BE2C (cell line): Measurements from ENCODE around the gene ENTPD8.

Experiments
- DNase-seq: peaks from one replicate; pipeline ENCODE4 v3.0.0-alpha.2; 2020
- H3K27me3 ChIP-seq: fragments of 250-450 bp; sonication (Bioruptor Pico); 2 replicates; pipeline ENCODE4 v1.5.1; 2020; ENCODE audit warnings: mild to moderate bottlenecking
- H3K36me3 ChIP-seq: fragments of 250-450 bp; sonication (Bioruptor Pico); 2 replicates; pipeline ENCODE4 v1.5.1; 2020; ENCODE audit warnings: mild to moderate bottlenecking
- H3K4me1 ChIP-seq: fragments of 250-450 bp; sonication (Bioruptor Pico); 2 replicates; pipeline ENCODE4 v1.5.1; 2020
- H3K4me3 ChIP-seq: 2 replicates; pipeline ENCODE4 v1.5.1; 2011; ENCODE audit warnings: low read depth, low read length
- H3K9me3 ChIP-seq: fragments of 250-450 bp; sonication (Bioruptor Pico); 2 replicates; pipeline ENCODE4 v1.5.1; 2020
- CTCF ChIP-seq: IDR thresholded peaks from 2 replicates; pipeline ENCODE4 v1.5.1; 2012; ENCODE audit warnings: mild to moderate bottlenecking, low read depth, low read length

The ENTPD8 gene

GRCh38 chr9:137480686-137481683 lies 39.8 kb upstream of the ENTPD8 start:
- Histone ChIP-seq H3K36me3 (no peaks in the 10 kb centered on the region), H3K4me3 (no peak overlapping the region), H3K27me3 (no peaks in the 10 kb centered on the region), H3K4me1 (peaks cover 30% of the 10 kb centered on the region), H3K9me3 (no peaks in the 10 kb centered on the region; the same call in 1 of the 2 replicates)
- TF ChIP-seq CTCF = no peak
- DNase-seq = peak; percentile 13

- H3K4me3 ChIP-seq = no peak overlapping the region
- no peak for TF ChIP-seq CTCF
- peak; percentile 18 for DNase-seq
- H3K27me3 ChIP-seq = no peaks in the 10 kb centered on the region
- no peaks in the 10 kb centered on the region; the same call in 1 of the 2 replicates for H3K9me3 ChIP-seq
- H3K36me3 ChIP-seq = no peaks in the 10 kb centered on the region
- peaks cover 30% of the 10 kb centered on the region for H3K4me1 ChIP-seq
Measured at GRCh38 chr9:137479892-137480685, 38.9 kb upstream of the ENTPD8 start.

- Histone ChIP-seq H3K4me1 (peaks cover 30% of the 10 kb centered on the region), H3K9me3 (no peaks in the 10 kb centered on the region; the same call in 1 of the 2 replicates), H3K36me3 (no peaks in the 10 kb centered on the region), H3K27me3 (no peaks in the 10 kb centered on the region), H3K4me3 (no peak overlapping the region; the same call in 1 of the 2 replicates)
- TF ChIP-seq CTCF = no peak
- peak; percentile 71 for DNase-seq
Measured at GRCh38 chr9:137478962-137479861, 38.1 kb upstream of the ENTPD8 start.

GRCh38 chr9:137478613-137478961 lies 37.4 kb upstream of the ENTPD8 start:
- H3K27me3 ChIP-seq = no peaks in the 10 kb centered on the region
- no peaks in the 10 kb centered on the region; the same call in 1 of the 2 replicates for H3K9me3 ChIP-seq
- no peak overlapping the region for H3K4me3 ChIP-seq
- peaks cover 30% of the 10 kb centered on the region for H3K4me1 ChIP-seq
- no peaks in the 10 kb centered on the region for H3K36me3 ChIP-seq
- TF ChIP-seq CTCF = no peak
- peak; percentile 8 for DNase-seq

- TF ChIP-seq CTCF = no peak
- Histone ChIP-seq H3K27me3 (no peaks in the 10 kb centered on the region), H3K4me1 (peaks cover 30% of the 10 kb centered on the region), H3K4me3 (no peak overlapping the region), H3K36me3 (no peaks in the 10 kb centered on the region), H3K9me3 (no peaks in the 10 kb centered on the region; the same call in 1 of the 2 replicates)
- peak; percentile 9 for DNase-seq
Measured at GRCh38 chr9:137477778-137478612, 36.8 kb upstream of the ENTPD8 start.
